Suprapubic skin (tissue), 4 donors: ENCODE results near the gene CREBRF. TPM values are rescaled to one million over a fixed set of nuclear protein-coding genes. Genes with fewer than 3 reads are reported as not detected.
"Not testable (repeated sequence)": the region's sequence is repeated elsewhere in the genome, so short reads cannot be mapped to it uniquely, and the experiment has no call there.

Experiments
- DNase-seq, 2 donors: peaks; one replicate each; pipeline ENCODE4 v3.0.0-alpha.2; 2019; ENCODE audit warnings: low spot score in 2 of 2
- H3K27ac ChIP-seq: fragments of 200-600 bp; sonication (generic); one replicate; pipeline ENCODE4 v1.5.1; 2019
- H3K27me3 ChIP-seq: fragments of 200-600 bp; sonication (generic); one replicate; pipeline ENCODE4 v1.5.1; 2019
- H3K36me3 ChIP-seq: fragments of 200-600 bp; sonication (generic); one replicate; pipeline ENCODE4 v1.5.1; 2019
- H3K4me1 ChIP-seq: fragments of 200-600 bp; sonication (generic); one replicate; pipeline ENCODE4 v1.5.1; 2019
- H3K4me3 ChIP-seq: fragments of 200-600 bp; sonication (generic); one replicate; pipeline ENCODE4 v1.5.1; 2019; ENCODE audit warnings: mild to moderate bottlenecking
- H3K9me3 ChIP-seq: fragments of 200-600 bp; sonication (generic); one replicate; pipeline ENCODE4 v1.5.1; 2019
- CTCF ChIP-seq, 2 donors: fragments of 200-600 bp in 1 of 2; fragments of 450-650 bp in 1 of 2; sonication (generic) in 1 of 2; IDR thresholded peaks; one replicate each; pipeline ENCODE4 v1.5.1; 2016 to 2019; ENCODE audit warnings: antibody characterized with exemption in 2 of 2, mild to moderate bottlenecking in 1 of 2, moderate library complexity in 1 of 2
- EP300 ChIP-seq: sonication (generic); formaldehyde crosslinking; IDR thresholded peaks from one replicate; pipeline ENCODE4 v1.6.1; 2017; ENCODE audit warnings: antibody characterized with exemption
- POLR2A ChIP-seq, 2 donors: fragments of 450-650 bp; IDR thresholded peaks; one replicate each; pipeline ENCODE4 v1.6.1; 2017; ENCODE audit warnings: antibody characterized with exemption in 2 of 2, mild to moderate bottlenecking in 2 of 2, moderate library complexity in 2 of 2
- POLR2AphosphoS5 ChIP-seq, 3 donors: sonication (generic); formaldehyde crosslinking; IDR thresholded peaks; one replicate each; pipeline ENCODE4 v1.6.1; 2017; ENCODE audit warnings: antibody characterized with exemption in 3 of 3
- WGBS: methylation state at CpG from one replicate; pipeline ENCODE4 v1.1.5; 2018; 5-methylcytosine and 5-hydroxymethylcytosine counted together
- total RNA-seq, 4 donors: library from RNA; depleted of rRNA; stranded (reverse); fragments of >200 nt; gene quantifications; one replicate each; pipeline ENCODE4 v1.1.0, GENCODE V29; 2016

CREBRF gene
- total RNA-seq, 4 donors from 2014 or later, result 21.8 to 65.5 (median 28.5) TPM

- H3K27ac ChIP-seq, result peak overlapping the region; percentile 20
- 69% methylated on average over 4 of the region's 4 CpGs for WGBS
Observed at GRCh38 chr5:173028811-173029327, 27.3 kb upstream of the CREBRF start.

GRCh38 chr5:173029499-173029921 is 26.6 kb upstream of the CREBRF start:
- peaks cover 3% of the 10 kb centered on the region for H3K36me3 ChIP-seq
- peak overlapping the region; percentile 20 for H3K27ac ChIP-seq

More at GRCh38 chr5:173028811-173029327, 27.3 kb upstream of the CREBRF start:
- DNase-seq, result no peak
- no peak for TF ChIP-seq CTCF (IDR thresholded peaks at IDR 0.05)
- no peak for TF ChIP-seq EP300
- no peak for TF ChIP-seq POLR2AphosphoS5 (IDR thresholded peaks at IDR 0.05)
- TF ChIP-seq POLR2A (IDR thresholded peaks at IDR 0.05), result no peak
- Histone ChIP-seq H3K36me3 (peaks cover 3% of the 10 kb centered on the region), H3K4me1 (peaks cover 16% of the 10 kb centered on the region), H3K4me3 (no peak overlapping the region), H3K9me3 (no peaks in the 10 kb centered on the region), H3K27me3 (no peaks in the 10 kb centered on the region)

GRCh38 chr5:173032096-173032495 is 24.1 kb upstream of the CREBRF start:
- not testable (repeated sequence) for H3K36me3 ChIP-seq, H3K9me3 ChIP-seq, H3K27me3 ChIP-seq, DNase-seq, H3K4me3 ChIP-seq, H3K27ac ChIP-seq
- H3K4me1 ChIP-seq, result peaks cover 35% of the 10 kb centered on the region
- WGBS, result 93% methylated on average over 3 of the region's 3 CpGs

More at GRCh38 chr5:173029499-173029921, 26.6 kb upstream of the CREBRF start:
- H3K4me1 ChIP-seq, result peaks cover 16% of the 10 kb centered on the region
- H3K4me3 ChIP-seq, result no peak overlapping the region
- H3K9me3 ChIP-seq, result no peaks in the 10 kb centered on the region
- WGBS, result 74% methylated on average over 5 of the region's 5 CpGs
- TF ChIP-seq CTCF (IDR thresholded peaks at IDR 0.05), result no peak
- no peak for TF ChIP-seq POLR2AphosphoS5 (IDR thresholded peaks at IDR 0.05)
- TF ChIP-seq POLR2A (IDR thresholded peaks at IDR 0.05), result no peak
- no peak for TF ChIP-seq EP300
- H3K27me3 ChIP-seq, result no peaks in the 10 kb centered on the region
- DNase-seq, result no peak

- WGBS, result 99% methylated on average over 3 of the region's 3 CpGs
- H3K36me3 ChIP-seq, result peaks cover 7% of the 10 kb centered on the region
- no peaks in the 10 kb centered on the region for H3K9me3 ChIP-seq
- TF ChIP-seq CTCF (IDR thresholded peaks at IDR 0.05) (no peak), EP300 (no peak), POLR2A (IDR thresholded peaks at IDR 0.05) (no peak), POLR2AphosphoS5 (IDR thresholded peaks at IDR 0.05) (no peak)
- H3K4me3 ChIP-seq, result no peak overlapping the region
- H3K27me3 ChIP-seq, result no peaks in the 10 kb centered on the region
- H3K27ac ChIP-seq, result no peak overlapping the region
- no peak for DNase-seq
- peaks cover 41% of the 10 kb centered on the region for H3K4me1 ChIP-seq
Observed at GRCh38 chr5:173032730-173033129, 23.4 kb upstream of the CREBRF start.

- Histone ChIP-seq H3K36me3 (peaks cover 7% of the 10 kb centered on the region), H3K4me1 (peaks cover 37% of the 10 kb centered on the region), H3K27me3 (no peaks in the 10 kb centered on the region), H3K4me3 (no peak overlapping the region), H3K9me3 (no peaks in the 10 kb centered on the region), H3K27ac (no peak overlapping the region)
- DNase-seq, result no peak
- TF ChIP-seq POLR2A (IDR thresholded peaks at IDR 0.05) (no peak), POLR2AphosphoS5 (IDR thresholded peaks at IDR 0.05) (no peak), EP300 (no peak), CTCF (IDR thresholded peaks at IDR 0.05) (no peak)
- WGBS, result 92% methylated on average over 6 of the region's 6 CpGs
Observed at GRCh38 chr5:173033923-173034322, 22.2 kb upstream of the CREBRF start.
